Stimulated activated CD4-positive, alpha-beta T cell treated with anti-CD3 and anti-CD28 coated beads, Interleukin-12 subunit alpha, Interleukin-12 subunit beta, amount 100 ng/mL, for 4 hours (primary cell): ENCODE measurements around the gene YY1.
"Not testable (repeated sequence)": the region's sequence is repeated elsewhere in the genome, so short reads cannot be mapped to it uniquely, and the experiment has no call there.

Experiments used
- DNase-seq: peaks from one replicate; pipeline ENCODE4 v3.0.0-alpha.2; 2020

YY1 gene

DNA sequence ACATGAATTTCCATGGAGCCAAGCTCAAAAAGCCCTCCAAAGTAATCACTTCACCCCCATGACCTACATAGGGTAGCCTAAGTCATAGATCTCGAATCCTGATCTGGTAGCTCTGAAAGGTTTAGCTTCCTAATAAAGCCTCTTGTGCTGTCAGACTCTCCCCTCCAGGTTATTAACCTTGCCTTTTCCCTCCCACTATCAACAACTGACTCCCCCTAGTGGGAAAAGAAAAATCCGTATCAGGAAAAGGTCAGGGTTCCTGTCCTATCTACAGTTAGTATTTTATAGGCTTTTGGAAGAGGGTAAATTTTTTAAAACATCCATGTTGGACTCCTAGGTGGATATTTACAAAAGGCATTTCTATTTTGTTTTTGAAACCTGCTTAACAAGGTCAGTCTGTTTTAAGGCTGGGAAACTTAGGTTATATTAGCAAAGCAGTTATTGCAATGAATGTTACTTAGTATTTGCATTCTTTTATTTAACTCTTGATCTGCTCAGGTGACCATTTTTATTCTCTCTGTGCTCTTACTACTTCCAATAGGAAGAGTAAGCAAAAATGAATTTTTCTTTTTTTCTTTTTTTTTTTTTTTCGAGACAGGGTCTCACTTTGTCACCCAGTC lies 8.0 kb downstream of the YY1 start:
- no peak for DNase-seq

DNA sequence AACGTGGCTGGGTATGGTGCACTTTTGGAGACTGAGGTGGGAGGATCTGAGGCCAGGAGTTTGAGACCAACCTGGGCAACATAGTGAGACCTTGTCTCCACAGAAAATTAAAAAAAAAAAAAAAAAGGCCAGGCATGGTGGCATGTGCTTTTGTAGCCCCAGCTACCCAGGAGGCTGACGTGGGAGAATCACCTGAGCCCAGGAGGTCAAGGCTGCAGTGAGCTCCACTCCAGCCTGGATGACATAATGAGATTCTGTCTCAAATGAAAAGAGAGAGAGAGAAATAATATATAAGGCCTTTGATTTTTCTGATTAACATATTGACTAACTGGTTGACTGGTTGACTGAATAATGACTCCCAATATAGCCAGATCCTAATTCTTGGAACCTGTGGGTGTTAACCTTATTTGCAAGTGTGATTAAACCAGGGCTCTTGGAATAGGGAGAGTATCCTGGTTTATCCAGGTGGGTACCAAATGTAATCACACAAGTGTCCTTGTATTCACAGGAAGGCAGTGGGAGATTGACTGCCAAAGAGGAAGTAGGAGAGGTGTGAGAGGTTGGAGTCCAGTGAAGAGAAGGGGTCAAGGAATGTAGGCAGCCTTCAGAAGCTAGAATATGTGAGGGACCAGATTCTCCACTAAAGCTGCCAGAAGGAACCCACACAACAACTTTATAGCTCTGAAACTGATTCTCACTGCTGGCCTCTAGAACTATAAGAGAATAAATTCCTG lies 12.0 kb downstream of the YY1 start:
- DNase-seq, result no peak

DNA sequence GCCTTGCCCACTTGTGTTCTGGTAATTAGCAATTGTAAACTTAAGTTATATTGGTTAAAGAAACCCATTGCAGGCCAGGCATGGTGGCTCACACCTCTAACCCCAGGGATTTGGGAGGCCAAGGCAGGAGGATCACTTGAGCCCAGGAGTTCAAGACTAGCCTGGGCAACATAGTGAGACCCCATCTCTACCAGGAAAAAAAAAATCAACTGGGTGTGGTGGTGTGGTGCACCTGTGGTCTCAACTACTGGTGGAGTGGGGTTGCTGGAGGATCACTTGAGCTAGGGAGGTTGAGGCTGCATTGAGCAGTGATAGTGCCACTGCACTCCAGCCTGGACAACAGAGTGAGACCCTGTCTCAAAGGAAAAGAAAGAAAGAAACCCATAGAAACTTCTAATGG lies 13.7 kb downstream of the YY1 start:
- DNase-seq, result no peak

DNA sequence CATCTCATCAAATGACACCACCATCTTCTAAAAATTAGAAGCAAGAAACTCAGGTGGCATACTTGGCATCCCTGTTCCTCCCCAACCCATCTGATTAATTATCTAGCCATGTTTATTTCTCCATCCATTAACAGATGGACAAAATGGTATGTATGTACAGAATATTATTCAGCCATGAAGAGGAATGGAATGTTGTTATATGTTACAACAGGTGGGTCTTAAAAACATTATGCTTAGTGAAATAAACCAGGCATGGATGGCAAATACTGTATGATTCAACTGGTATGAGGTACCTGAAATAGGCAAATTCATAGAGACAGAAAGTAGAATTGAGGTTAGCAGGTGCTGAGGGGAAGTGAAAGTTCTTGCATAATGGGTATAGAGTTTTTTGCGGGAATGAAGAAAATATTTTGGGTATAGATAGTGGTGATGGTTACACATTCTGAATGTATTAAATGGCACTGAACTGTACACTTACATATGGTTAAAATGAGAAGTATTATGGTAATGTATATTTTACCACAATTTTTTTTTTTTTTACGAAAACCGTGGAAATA lies 17.5 kb downstream of the YY1 start:
- DNase-seq, result no peak

DNA sequence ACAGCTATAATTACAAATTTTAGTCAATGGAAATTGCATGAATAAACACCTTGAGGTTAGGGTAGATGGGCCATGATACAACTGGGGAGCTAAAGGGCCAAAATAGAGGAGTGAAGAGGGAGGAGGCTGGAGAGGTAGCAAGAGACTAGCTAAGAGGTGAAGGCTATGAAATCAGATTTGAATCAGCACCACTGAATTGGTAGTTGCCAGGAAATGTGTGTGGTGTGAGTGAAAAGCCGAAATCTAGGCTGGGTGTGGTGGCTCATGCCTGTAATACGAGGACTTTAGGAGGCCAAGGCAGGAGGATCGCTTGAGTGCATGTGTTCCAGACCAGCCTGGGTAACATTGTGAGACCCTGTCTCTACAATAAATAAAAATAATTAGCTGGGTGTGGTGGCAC lies 22.7 kb downstream of the YY1 start:
- no peak for DNase-seq

DNA sequence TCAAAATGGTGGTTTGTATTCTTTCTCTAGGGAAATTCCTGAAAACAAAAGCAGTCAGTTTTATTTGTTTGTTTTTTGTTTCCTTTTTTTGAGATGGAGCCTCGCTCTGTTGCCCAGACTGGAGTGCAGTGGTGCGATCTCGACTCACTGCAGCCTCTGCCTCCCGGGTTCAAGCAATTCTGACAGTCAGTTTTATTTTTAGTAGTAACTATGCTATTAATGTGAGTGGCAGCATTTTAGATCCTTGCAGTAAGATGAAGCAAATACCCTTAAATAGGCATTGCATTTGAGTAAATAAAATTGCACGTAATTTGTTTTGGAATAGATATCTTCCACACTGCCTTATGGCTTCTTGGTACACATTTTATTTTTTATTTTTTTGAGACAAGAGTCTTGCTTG lies 23.6 kb downstream of the YY1 start:
- DNase-seq, result no peak

DNA sequence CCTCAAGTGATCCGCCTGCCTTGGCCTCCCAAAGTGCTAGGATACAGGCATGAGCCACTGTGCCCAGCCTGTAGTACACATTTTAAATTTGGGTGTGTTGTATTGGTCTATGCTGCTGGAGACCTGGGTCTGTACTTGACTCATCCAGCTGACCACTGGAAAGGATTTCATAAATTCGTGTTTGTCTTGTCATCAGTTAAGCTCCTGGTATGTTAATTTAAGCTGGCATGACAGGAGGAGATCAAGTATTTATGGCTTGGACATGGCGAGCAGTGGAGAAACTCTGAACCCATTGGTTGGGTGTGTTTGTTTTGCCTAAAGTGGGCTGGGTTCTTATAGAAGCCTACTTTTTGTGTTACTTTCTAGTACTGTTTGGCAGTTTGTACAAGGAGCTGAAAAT lies 24.2 kb downstream of the YY1 start:
- no peak for DNase-seq

DNA sequence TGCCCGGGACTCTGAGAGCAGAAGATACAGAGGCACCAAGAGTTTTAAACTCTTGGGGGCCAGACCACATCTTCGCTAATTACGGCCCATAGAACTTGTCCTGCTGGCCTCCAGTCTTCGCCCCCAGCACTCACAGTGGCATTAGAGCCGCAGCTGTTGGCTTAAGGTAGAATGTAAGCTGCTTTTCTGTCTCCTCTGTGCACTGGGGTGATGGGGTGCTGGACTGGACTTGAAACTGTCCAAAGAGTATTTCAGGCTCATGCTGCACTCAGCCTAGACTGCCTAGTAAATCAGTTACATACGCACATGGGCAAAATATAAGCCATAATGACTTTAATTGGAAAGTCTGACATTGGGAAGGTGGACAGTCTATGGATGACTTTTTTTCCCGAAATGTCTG lies 29.0 kb downstream of the YY1 start:
- no peak for DNase-seq

DNA sequence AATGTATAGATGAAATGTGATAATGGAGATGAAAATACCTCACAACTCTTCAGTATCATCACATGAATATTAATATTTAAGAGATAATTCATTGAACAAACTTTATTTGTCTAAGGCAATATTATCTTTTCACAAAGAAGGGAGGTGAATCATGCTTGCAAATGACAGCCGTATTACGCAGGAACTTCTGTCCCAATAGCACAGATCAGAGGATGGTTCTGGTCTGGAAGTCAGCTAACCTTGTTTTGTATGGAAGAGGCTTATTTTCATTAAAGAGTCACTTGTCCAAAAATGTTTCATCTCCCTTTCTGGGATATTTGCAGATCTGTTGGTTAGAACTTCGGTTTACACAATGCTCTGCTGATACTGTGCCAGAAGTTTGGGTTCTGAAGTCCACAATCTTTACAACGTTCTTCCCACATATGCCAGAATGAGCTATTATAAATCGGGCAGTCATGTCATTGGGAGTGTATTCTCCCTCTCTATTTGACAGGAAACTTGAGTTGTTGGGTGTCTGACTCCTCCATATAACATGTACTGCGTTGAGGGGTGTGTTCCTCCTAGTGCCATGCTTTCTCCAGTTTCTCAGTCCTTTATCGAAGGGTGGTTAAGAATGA lies 29.8 kb downstream of the YY1 start:
- DNase-seq, result no peak

DNA sequence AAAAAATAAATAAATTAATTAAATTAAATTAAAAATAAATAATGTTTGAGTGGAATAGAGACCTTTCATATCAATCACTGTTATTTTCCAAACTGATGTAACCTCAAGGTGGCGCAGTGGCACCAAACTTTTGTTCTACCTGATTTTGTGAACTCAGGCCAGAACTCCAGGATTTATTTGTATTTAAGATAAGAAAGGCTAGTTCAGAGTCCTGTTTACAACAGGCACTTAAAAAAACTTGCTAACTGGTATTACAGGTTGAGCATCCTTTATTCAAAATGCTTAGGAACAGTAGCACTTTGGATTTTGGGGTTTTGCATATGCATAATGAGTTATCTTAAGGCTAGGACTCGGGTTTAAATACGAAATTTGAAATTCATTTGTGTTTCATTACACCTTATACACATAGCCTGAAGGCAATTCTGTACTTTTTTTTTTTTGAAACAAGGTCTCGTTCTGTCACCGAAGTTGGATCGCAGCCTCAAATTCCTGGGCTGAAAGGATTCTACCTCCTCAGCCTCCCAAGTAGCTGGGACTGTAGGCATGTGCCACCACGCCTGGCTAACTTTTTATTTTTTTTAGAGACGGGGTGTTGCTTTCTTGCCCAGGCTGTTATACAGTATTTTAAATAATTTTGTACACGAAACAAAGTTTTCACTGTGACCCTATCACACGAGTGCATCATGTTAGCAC lies 32.4 kb downstream of the YY1 start:
- DNase-seq, result no peak

DNA sequence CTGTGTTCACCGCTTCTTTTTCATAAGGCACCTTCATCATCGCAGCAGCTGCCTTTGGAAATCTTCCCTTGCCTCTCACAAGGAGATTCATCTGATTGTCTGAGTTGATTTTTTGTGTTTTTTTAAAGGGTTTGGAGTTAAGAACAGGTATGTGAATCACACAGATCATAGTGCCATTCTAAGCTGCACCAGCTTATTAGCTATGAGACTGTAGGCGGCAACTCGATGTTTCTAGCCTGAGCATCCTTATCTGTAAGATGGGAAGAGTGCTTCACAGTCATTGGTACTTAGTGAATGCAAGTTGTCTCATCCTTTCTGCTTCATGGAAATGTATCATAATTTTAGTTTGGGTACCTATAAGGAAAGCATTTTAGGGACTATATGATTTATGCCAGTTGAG lies 35.3 kb downstream of the YY1 start:
- no peak for DNase-seq

DNA sequence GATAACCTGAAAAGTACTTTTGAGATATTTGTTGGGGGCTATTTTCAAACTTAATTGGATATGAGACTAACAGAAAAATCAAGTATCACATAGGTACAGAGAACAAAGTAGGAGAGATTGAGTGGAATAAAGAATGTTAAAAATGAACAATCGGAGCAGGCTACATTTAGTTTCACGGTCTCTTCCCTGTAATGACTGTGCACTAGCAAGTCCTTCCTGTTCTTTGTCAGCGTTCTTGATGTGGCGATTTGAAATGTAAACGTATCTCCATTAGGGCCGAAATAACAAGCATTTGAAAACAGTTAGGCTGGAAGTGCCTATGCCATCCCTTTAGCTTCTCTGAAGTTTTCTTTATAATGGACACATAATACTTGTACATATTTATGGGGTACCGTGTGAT lies 36.3 kb downstream of the YY1 start:
- no peak for DNase-seq

DNA sequence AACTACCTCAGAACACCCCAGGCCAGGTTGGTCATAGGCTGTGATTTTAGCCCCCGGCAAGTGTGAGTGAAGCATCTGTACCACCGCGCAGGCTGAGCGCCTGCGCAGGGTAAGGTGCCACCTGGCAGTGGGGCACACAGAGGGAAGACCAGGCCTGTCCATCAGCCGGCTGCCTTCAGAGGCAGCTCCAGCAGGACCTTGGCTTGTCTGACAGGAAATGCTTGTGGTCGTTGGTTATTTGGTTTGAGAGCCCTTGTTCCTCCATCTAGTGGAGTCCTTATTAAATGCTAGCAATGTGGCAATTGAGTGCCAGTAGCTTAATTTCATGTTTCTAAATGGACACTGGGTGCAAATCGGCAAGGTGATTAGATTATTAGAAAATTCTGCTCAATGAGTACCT lies 39.8 kb downstream of the YY1 start:
- DNase-seq, result no peak

DNA sequence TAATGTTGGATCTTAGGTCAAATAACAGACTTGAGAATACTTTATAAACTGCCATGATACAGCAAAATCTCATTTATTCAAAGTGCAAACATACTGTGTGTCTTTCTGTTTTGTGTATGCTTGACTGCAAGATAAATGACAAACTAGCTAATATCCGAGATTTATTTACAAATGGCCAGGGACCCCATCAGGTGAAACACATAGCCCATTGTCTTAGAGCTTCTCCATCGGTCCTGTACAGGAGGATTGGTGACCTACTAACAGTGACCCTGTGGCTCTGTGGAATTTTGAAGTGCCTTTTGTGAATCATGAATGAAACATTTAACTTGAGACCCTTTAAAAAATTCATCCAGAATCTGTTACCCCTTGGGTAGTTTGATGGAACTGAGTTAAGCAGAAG lies 40.2 kb downstream of the YY1 start:
- no peak for DNase-seq

DNA sequence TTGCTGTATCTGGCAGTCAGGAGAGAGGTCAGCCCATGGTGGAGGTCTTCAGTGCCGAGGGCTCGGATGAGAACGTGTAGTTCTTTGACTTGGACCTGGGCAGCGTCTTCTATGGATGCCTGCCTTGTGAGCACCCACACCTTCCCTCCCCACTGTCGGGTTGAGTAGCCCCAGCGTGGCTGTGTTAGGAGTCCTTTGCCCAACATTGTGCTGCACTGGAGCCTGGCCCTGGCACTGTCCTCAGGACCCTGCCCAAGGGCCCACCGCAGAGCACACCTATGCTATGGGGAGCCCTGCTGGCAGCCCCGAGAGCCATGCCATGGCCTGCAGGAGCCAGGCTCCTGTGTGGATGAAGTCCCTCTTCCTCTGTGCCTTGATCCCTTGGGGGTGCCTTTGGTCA lies 40.6 kb downstream of the YY1 start:
- DNase-seq, result no peak

DNA sequence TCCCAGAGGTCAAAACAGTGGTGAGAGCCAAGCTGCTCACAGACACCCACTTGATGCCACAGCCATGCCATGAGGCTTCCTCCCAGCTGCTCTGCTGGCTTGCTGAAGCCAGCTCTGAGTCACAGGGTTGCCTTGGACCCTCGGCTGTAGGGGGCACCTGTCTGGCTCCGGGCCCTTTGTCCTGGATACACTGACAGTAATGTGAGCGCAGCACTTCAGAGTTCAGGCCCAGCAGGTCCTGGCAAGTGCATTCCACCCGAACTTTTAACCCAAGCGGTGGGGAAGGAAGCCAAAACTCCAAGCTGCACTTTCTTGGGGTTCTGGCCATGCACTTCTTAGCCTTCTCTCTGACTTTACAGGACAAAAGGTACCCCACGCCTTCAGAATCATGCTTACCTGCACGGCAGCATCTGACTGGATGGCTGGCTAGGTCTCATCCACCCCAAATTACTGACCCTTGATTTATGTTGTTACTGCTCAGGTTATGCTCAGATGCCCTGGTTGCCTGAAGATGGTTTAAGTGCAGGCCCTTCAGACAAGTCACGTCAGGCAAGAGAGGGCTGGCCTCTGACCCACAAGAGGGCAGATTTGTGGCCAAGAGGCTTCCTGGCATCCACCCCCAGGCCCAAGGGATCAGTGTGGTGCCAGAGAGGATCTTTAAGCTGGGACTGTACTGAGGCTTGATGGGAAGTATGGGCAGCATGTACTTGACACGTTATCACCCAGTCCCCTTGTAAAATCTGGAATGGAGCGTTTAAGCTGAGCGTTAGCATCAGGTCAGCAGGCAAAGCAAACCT lies 42.5 kb downstream of the YY1 start:
- no peak for DNase-seq

DNA sequence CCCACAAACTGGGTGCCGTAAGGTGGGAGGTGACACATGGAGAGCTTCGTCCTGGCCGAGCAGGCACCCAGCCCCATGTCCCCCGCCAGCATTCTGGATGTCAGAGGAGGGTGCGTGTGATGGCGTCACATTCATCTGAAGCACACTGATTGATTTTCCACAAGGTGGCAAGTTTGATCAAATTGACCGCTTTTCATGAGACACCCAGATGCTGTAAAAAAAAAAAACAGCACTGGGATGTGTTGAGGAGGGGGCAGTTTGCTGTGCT lies 43.1 kb downstream of the YY1 start:
- no peak for DNase-seq

DNA sequence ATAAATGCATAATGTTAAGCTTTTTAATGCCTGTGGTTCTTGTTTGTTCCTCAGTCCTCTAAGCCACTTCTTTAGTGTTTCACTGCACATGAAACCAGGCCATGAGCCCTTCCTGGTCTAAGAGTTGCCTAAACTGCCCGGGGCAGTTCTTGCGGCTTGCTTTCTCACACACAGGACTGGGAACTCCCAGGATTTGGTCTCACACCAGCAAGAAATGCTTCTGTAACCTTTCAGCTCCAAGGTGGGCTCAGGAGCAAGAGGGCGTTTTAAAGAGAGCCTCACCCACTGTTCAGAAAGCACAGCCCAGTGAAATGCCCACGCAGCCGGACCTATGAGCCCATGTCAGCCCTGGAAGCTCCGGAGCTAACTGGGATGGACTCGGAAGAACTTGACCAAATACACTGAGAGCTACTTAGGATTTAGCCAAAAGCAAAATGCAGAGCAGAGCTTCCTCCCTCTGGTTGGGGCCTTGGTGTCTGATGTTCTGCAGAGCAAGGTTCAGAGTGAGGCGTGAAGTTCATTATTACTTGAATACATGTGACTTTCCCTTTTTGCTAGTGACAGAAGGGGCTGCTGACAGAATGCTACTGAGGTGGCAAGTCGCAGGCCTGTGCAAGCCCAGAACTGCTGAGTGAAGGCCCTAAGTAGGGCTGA lies 43.9 kb downstream of the YY1 start:
- DNase-seq, result no peak

DNA sequence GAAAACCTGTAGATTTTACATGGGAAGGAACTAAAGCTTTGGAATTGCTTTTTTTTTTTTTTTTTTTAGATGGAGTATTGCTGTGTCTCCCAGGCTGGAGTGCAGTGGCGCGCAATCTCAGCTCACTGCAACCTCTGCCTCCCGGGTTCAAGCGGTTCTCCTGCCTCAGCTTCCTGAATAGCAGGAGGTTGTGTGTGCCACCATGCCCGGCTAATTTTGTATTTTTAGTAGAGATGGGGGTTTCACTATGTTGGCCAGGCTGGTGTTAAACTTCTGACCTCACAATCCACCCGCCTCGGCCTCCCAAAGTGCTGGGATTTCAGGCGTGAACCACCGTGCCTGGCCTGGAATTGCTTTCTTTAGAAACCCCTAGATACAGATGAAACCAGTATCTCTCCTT lies 44.5 kb downstream of the YY1 start:
- not testable (repeated sequence) for DNase-seq

DNA sequence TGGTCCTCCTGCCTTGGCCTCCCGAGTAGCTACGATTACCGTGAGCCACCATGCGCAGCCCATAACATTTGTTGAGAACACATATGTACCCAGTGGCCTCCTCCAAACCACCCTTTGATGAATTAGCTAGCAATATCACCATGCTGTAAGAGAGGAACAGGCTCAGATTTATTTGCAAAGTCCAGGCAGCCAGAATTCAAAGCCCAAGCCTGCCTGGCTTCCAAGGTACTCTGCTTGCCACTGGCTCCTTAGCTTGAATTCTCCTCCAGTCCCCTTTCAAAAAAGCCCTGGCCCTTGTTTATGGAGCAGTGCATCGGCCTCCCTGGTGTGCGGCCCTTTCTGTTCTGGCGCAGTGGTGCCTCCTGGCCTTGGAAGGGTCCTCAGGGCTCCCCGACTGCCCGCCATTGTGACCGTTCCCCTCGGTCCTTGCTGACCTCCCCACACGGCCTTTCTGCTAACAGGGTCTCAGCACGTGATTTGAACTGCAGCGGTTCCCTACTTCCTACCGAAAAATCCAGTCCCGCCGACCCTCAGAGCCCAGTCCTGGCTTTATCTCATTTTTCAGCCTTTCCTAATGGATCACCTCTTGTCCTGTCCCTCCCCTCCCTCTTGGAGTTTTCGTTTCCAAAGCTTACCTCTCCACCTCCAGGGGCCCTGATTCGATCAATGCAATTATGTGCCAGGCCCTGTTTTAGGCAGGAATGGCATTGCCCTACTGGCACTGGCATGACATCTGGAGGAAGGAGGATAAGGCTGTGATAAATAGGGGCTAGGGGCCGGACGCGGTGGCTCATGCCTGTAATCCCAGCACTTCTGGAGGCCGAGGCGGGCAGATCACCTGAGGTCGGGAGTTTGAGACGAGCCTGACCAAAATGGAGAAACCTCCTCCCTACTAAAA lies 45.3 kb downstream of the YY1 start:
- no peak for DNase-seq
